ENCODE measurements around the gene BIN2.

BIN2 gene

GRCh38 chr12:51323966-51324895 is at the start of gene BIN2:
Gene BIN2, minus strand, starts transcription at chr12:51324174. Its CDS starts 72 bp downstream, at chr12:51324102.
- DNase-seq: no peak

- no peak for DNase-seq
Measured at GRCh38 chr12:51373187-51373586, 49.2 kb upstream of the BIN2 start.

DNA sequence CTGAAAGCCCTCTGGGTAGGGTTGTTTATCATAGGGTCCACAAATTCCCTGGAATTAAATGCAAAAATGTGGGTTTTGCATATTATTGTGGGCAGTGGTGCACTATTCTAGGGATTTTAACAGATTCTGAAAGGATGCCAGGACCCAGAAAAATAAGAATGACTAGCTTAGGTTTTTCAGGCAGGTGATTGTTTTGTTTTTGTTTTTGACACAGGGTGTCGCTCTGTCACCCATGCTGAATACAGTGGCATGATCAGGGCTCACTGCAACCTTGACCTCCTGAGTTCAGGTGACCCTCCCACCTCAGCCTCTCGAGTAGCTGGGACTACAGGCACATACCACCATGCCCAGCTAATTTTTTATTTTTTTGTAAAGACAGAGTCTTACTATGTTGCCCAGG is 48.0 kb upstream of the BIN2 start:
- no peak for DNase-seq

GRCh38 chr12:51371295-51371953 is 47.5 kb upstream of the BIN2 start:
- DNase-seq: no peak

GRCh38 chr12:51370667-51371066 is 46.7 kb upstream of the BIN2 start:
- DNase-seq: no peak

DNA sequence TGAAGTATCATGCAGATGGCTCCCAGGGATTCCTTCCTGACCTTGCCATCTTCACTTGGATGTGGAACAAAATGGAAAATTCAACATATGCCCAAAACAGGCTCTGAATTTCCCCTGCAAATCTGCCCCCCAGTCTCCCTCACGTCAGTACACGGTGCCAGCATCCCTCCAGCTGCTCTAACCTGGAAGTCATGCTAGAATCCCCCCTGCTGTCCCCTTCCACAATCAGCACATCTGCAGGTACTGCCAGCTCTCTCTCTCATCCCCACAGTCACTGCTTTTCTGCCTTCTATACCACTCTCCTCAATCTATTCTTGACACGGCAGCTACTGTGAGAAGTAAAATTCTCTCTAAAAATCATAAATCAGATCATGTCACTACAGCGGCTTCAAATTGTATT is 45.6 kb upstream of the BIN2 start:
- DNase-seq: no peak

GRCh38 chr12:51368640-51369517 is 44.9 kb upstream of the BIN2 start:
- no peak for DNase-seq

- no peak for DNase-seq
Measured at GRCh38 chr12:51365276-51365675, 41.3 kb upstream of the BIN2 start.

DNA sequence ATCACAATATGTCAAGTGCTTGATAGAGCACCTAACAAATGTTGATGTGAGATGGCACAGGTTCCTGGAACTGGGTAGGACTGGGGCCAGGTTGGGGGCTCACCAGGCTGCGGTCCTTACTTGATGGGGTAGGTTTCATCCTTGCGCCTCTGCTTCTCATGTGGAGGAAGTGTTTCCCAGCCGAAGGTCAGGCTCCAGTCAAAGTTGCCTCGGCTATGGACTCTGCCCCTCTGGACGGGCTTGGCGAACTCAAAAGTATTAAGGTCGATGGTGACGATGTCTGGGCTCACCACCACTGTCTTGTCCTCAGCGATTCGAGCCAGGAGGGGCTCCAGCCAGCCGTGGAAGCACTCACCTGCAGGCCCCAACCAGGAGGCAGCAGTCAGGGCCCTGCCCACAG is 40.0 kb upstream of the BIN2 start:
- DNase-seq: no peak

- DNase-seq: no peak
Measured at GRCh38 chr12:51362747-51363342, 38.9 kb upstream of the BIN2 start.

- no peak for DNase-seq
Measured at GRCh38 chr12:51362307-51362706, 38.3 kb upstream of the BIN2 start.

GRCh38 chr12:51361161-51362016 is 37.4 kb upstream of the BIN2 start:
- no peak for DNase-seq

DNA sequence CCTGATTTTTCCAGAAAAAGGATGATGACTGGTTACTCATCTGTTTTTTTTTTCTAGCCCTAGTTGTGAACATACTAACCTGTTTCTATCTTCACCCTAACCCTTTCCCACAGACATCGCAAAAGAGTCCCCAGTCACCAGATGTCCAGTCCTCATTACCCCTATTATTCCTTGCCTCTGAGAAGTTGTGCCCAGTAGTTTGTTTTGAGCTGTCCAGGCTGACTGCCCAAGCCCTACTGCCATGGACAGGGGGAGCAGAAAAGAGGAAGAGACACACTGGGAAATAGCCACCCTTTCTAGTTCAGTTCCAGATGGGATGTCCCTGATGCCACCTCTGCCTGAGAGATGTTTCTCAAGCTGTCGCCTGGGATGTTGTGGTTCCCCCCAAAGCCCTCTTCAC is 36.3 kb upstream of the BIN2 start:
- DNase-seq: no peak

GRCh38 chr12:51359851-51360250 is 35.9 kb upstream of the BIN2 start:
- no peak for DNase-seq

GRCh38 chr12:51358496-51358895 is 34.5 kb upstream of the BIN2 start:
- no peak for DNase-seq

DNA sequence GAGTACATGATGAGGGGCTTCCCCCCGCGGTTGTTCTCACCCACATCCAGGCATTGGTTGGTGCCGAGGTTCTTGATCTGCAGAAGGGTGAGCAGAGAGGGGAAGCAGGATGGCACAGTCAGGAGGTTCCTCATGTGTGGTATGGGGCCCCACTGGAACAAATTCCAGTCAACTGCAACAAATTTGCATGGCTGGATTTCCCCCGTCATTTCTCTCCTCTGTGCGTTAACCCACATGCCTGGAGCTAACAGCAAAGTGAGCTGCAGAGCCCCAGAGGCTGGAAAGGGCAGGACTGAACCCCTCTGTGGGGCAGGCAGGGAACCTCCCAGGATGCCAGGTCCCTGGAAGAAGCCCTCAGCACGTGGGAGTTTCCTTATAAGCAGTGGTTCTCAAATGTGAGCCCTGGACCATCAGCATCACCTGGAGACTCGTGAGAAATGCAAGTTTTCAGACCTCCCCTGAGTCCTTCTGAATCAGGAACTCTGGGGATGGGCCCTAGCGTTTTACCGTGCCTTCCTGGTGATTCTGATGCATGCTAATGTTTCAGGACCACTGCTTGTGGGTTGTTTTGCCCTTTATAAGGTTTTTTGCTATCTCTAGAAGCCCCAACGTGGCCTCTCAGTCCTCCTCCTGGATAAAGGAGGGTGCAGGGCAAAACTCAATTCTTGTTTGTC is 33.5 kb upstream of the BIN2 start:
- no peak for DNase-seq

DNA sequence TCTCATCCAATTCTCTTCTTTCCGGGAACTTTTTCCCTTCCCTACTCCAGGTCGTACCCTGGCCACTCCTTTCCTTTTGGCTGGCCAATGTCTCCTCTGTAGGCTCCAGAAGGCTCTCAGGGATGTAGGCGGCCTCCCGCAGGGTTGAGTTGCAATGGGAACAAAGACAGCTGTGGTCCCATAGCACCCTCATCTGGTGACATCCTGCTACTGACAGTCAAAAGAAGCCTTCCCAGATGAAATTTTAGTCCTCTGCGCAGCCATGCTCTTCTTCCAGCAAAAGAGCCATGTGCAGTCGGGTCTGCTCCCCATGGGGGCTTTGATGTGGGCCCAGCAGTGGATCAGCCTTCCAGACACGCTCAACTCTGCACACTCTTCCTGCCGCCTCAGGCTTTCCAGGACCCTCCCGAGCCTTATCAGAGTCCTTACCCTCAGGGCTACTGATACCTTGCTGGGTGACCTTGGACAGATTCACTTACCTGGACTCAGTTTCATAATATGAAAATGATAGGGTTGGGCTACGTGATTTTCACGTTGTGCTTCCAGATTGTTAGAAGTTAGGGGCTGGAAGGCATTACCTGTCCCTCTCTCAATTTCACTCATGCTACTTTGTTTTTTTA is 28.0 kb upstream of the BIN2 start:
- DNase-seq: no peak

GRCh38 chr12:51349026-51349425 is 25.1 kb upstream of the BIN2 start:
- no peak for DNase-seq

DNA sequence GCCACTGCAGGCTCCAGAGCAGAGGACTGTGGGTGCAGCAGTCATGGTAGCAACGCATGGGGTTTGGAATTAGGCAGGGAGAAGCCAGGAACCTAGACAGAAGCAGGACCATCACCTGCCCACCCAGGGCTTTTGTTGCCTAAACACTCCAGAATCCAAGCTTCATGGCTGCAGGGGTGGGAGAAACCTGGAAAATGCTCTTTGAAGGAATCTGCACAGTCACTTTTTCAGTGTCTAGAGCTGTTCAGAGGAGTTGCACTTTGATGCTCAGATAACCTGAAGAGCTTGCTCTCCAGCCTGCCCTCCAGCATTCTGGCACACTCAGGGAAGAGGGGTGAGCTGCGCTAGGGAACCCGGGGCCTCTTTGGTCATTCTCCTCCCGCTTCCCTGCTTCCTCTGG is 24.1 kb upstream of the BIN2 start:
- no peak for DNase-seq

DNA sequence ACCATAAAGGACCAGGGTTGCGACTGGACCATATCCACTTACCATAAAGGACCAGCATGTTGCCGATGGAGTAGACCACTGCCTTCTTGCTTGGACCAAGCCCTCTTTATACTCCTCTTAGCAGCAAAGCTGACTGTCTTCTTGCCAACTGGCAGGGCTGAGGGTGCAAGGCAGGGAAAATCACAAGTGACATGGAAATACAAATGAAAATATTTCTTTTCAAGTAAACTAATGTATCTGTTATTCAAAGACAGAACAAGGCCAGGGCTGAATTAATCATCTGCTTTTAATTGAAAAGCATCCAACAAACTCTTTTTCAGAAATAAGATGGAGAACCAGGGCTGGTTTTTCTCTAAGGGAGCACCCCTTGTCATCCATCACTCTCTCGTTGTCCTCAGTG is 22.6 kb upstream of the BIN2 start, which contains the start of gene CELA1:
Gene CELA1, minus strand, starts transcription at position 99 of the 400 bp plus-strand sequence. Its CDS starts 41 bp downstream, at position 58.
- DNase-seq: no peak

DNA sequence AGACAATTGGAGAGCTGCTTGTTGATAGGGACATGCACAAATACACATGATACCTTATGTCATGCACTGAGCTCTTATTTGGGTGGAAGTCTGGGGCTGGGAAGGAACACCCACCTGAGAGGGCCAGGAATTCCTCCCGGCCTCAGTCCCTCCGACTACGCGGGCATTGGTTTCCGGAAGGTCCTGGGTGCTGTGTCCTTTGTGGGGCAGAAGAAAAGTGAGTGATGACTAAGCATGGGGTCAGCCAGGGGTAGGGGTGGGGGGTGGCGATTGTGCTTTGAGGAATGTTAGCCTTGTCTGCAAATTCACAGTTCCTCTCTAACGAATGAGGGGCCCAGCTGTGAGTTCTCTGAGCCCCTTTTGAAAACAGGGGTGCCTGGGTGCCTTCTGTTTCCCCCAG is 21.7 kb upstream of the BIN2 start:
- no peak for DNase-seq
